HG03139 (cell line): ENCODE results near the gene SELENOH.

Source experiments
- ATAC-seq: cut with Tn5 transposase; IDR thresholded peaks from one replicate; pipeline ENCODE4 v1.9.1; 2021; ENCODE audit not compliant: unreplicated experiment

Gene SELENOH

DNA sequence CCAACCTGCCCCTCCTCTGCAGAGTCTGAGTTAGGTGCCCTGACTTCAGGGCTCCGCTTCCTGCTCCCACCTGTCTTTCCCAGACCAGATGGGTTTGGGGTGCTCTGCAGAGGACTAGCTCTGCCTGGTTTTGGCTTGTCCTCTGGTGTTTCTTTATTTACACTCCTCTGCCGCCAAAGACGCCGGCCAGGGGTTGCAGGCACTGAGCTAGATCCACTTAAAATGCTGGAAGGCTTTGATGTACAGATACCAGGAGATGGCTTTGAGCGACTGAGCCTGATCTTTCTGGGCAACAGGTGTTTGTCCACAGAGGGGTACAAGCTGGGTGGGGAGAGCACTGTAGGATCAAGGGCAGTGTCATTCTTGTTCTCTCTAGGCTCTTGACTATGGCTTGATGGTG, 3.9 kb downstream of the SELENOH start:
- no peak for ATAC-seq

DNA sequence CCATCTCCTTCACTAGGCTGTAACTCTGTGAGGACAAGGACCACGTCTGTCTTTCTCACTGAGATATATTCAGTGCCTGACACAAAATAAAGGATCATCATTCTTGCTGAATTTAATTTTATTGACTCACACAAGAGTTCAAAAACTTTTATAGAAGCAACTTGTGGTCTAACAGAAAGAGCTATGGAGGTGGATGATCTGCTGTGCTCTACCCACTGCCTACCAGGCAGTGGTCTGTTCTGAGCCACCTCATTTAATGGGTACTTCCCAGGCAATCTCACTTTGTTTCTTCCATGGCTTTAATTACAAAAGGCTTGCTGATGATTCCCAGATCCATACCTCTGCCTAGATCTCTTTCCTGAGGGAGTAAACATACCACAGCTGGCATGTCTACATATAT, 5.6 kb downstream of the SELENOH start:
- ATAC-seq: no peak

DNA sequence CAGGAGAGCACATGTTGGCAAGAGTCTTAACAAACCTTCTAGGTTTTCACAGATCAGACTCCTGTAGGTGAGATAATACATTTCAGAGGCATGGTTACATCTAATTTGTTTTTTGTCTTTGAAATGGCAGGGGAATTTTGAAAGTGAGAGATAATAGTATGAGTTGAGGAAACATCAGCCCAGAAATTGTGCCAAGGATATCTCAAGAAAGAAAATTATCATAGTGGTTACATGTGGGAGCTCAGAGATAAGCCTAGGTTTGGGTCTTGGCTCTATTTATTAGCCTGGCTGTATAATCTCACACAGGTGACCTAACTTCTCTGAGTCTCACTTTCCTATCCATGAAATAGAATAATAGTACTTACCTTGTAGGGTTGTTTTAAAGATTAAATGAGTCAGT, 9.9 kb downstream of the SELENOH start:
- no peak for ATAC-seq

DNA sequence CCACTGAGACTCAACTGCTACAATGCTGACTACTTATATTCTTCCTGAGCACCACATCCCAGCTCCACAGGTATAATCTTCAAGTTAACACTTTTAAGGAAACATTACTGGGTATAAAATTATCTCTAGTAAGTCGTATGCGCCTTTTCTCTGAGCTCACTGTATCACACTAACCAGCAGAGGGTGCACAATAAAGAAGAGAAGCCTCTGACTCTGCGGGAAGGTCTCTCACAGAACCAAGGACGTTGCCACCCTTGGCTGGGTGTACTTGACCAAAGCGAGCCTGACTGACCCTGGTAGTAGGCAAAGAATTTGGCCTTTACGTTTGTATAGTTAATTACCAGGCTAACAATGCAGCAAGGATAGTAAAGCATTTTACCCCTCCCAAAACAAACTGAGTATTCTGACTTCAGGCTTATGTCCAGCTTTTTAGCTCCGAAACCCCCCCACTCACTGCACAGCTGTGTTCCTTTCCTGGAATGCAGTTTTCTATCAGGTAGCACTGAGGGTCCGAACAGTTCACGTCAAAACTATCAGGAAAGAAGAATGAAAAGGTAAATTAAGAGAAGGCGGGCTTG, 10.5 kb downstream of the SELENOH start, which contains the start of gene BTBD18:
BTBD18 (minus strand) TSS at position 144 of the 578 bp plus-strand sequence. CDS start 631 bp downstream, outside the sequence.
- no peak for ATAC-seq

DNA sequence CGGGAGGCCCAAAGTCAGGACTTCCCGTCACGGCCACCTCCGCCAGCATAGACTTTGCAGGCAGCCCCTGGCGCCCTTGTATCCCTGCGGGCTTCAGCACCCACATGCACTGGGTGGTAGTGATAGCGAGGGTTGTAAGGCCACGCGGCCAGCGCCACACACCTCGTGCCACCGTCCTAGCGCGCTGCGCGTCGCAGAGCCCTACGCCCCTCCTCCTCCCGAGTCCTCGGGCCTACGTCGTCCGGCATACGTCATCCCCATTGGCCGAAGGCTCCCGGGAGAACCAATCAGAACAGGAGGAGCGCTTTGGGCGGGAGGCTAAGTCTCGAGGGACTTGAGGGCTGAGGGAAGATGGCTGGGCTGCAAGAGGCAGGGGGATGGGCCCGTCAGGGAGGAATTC, 11.7 kb downstream of the SELENOH start:
- ATAC-seq: no peak

DNA sequence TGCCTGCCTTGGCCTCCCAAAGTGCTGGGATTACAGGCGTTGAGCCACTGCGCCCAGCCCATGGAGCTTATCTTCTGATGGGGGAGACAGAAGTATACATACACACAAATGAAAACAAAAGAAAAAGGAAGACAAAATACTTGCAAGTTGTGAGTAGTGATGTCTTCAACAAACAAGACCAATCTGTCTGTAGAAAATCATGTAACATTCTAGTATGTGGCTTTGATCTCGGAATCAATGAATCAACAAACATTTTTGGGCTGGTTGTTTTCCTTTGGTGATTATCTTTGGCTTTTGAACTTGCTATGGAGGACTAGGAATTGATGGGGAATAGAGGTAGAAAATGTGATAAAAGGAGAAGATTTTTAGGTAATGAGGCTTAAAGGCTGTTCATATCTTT, 16.9 kb downstream of the SELENOH start:
- ATAC-seq: no peak

DNA sequence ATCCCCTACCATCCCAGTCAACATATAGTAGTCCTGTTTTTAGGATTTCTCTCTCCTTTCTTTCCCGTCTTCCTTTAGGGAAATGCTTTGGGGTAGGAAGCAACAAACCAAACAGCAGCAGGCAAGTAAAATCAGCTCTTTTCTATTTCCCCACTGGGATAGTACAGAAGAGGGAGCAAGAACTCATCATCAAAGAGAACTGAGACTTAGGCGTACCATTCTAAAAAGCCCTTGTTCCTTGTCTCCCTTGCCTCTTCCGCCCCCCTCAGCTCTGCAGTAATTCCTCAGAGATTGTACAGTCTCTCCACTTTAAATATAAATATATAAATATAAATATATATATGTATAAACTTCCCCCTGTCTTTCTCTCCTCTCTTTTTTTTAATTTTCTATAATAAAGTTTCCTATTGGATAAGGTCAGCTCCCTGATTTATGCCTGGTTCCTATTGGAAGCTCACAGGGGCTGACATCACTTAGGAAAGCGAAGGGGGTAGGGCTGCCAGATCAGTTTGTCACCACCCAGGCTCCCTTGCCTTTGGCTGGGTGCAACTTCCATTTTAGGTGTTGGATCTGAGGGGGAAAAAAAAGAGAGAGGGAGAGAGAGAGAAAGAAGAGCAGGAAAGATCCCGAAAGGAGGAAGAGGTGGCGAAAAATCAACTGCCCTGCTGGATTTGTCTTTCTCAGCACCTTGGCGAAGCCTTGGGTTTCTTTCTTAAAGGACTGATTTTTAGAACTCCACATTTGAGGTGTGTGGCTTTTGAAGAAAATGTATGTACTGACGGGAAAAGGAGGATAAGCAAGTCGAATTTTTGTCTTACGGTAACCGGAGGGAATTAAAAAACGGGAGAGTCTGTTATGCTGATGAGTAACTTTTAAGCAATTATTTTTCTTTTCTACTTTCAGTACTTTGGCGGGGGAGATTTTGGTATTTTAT, 20.3 kb downstream of the SELENOH start, which contains the start of gene CTNND1:
CTNND1 (plus strand) TSS at position 502 of the 934 bp plus-strand sequence. CDS start 29,677 bp downstream, outside the sequence.
- ATAC-seq: peak; percentile 95

DNA sequence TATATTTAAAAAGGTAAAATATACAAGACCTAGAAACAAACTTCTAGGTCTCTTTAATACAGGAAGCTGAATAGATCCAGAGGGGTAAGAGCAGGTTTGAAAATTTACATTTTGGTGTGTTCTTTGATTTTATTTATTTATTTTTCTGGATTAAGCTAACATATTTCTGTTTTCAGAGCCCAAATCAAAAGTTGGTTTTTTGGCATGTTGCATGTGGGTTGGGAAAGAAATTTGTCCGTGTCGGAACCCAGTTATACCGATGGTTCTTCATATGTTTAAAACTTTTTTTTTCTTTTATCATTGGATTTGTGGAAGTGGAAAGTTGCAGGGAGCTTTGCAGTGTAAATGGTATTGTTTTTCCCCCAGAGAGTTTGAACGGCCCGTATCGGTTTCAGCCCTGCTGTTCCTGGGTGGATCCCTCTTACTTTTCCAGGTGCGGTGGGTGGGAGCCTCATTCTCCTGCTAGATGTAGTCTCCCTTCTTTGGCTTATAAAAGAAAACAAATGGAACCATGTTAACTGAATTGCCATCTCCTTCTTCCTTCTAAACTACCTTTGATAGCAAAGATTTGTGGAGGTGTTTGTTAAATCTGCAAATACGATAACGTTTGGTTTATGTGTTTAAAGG, 21.1 kb downstream of the SELENOH start:
- no peak for ATAC-seq

DNA sequence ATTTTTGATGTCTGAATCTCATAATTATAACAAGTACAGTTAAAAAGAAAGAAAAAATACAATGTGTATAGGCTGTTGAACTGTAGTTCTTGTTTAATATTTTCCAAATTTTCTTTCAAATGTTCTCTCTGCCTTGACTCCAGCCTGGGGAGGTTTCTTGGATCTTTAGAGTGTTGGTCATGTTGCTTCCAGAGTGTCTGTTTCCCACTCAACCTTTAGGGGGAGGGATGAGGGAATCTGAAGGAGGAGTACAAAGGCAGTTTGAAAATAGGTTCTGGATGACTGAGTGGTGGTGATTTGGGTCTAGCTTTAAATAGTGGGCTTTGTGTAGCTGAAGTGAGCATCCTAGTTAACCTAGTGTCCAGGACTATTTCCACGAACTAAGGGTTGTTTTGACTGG, 22.3 kb downstream of the SELENOH start:
- no peak for ATAC-seq

DNA sequence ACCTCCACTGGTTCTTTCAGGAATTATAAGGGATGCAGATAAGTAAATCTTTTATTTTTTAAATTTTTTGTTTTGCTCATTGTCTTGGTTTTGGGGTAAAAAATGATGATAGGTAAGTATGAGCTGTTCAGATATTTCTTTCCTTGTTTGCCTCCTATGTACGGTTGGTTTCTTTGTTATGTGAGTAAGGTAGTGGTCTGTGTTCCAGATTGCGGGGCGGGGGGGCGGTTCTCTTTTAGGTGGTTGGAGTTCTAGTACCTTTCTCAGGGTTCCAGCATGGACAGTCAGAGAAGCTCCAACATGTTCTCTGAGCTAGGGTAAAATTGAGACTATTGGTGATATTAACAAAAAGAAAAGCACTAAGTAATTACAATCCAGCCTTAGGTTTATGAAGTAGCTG, 22.7 kb downstream of the SELENOH start:
- no peak for ATAC-seq

DNA sequence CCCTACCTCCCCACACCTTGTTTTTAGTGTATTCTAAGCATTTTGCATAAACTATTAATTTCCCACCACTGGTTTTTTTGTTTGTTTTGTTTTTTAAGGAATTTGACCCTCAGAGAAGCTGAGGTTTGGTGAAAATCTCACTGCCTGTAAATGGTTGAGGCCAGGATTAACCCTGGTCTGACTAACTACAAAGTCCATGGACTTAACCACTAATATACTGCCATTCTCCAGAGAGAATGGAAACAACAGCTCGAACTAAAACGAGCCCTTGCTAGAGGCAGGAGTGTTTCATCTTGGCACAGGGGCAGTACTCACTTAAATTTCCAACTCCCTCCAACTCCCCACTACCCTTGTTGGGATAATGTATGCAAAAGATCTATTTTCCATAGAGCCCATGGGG, 23.3 kb downstream of the SELENOH start:
- ATAC-seq: no peak

DNA sequence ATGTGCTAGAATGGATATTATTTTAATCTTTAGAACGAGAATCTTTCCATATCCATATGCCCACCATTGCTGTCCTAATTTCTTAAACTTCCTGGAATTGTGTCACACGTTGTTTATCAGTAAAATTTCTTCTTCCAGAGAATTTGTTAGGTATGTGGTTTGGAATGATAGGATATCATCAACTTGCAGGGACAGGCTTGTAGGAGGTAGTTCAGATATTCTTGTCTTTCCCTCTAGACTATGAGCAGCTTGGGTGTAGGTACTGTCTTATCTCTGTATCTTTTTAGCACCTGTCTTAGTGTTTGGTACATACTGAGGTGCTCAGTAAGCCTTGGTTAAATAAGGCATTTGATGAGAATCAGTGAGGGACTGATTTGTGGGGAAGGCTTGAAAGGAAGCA, 23.7 kb downstream of the SELENOH start:
- ATAC-seq: no peak

DNA sequence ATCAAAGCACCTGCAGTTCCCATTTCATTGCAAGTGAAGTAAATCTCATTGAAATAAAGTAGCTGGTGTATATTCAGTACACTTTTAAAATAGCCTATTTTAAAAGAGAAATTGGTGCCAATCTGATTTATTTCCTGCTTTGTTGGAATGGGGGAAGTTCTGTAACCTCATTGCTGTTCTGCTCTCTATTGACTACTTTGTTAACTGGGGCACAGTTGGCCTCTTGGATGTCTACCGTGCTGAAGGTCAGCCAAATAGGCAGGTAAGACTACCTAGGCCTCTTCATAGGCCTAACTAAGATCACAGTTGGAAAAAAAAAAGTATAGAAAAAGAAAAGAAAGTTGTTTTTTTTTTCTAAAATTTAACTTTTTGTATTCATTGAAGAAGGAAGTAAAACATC, 29.5 kb downstream of the SELENOH start:
- no peak for ATAC-seq

DNA sequence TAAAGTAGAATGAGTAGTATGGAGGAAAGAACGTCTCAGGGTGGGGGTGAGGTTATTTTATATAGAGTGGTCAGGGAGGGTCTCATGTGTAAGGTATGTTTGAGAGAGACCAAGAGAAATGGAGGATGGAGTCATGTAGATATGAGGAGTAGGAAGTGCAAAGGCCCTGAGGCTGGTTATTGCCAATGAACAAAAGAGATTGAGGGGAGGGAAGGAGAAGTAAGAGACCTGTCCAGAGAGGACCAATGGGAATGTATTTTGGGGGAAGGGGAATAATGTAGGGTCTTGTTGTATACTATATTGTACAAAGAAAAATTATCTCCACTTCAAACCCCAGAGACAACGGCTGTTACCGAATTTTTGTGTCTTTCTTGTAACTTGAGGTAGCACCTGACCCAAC, 30.1 kb downstream of the SELENOH start:
- no peak for ATAC-seq

DNA sequence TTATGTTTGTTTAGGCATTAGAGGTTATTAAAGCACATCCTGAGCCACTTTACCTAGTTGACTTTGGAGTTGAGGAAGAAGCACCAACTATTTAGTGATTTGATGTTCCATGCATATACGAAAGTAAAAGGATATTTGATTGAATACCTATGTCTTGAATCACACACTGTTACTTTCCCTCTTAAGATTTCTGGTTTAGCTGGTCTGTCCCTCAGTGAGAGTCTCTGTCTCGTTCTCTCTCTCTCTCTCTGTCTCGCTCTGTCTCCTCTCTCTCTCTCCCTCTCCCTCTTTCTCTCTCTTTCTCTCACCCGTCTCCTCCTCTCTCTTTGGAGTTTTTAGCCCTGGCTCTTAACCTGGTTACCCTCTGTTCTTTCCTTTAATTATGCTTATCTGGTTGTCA, 31.3 kb downstream of the SELENOH start:
- no peak for ATAC-seq

DNA sequence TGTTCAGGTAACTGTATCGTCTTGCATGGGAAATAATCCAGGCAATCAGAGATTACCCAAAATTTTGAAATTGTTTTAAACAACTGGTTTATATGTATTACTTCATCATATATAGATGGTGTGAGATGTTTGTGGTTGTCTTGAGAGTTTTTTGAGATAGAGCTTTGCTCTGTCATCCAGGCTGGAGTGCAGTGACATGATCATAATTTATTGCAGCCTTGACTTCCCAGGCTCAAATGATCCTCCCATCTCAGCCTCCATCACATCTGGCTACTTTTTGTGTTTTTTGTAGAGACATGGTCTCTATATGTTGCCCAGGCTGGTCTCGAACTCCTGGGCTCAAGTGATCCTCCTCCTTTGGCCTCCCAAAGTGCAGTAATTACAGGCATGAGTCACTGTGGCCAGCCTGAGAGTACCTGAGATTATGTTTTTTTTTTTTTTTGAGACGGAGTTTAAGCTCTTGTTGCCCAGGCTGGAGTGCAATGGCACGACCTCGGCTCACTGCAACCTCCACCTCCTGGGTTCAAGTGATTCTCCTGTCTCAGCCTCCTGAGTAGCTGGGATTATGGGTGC, 31.8 kb downstream of the SELENOH start:
- no peak for ATAC-seq

DNA sequence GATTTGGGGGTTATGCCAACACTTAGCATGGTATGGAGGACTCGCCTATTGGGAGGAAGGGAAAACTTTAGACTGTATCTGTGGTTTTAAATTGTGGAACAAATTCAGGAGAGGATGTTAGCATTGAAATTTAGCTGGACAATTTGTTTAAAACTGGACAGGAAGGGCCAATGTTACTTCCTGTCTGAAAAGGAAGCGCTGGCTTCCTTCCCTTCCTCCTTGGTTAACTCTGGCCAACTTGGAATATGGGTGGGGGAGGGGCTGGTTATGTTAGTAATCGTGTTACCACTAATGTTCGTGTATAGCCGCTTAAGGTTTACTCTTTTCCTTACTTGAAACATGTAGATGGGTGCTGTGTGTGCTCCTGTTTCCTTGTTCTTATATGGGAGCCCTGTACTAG, 34.2 kb downstream of the SELENOH start:
- no peak for ATAC-seq

DNA sequence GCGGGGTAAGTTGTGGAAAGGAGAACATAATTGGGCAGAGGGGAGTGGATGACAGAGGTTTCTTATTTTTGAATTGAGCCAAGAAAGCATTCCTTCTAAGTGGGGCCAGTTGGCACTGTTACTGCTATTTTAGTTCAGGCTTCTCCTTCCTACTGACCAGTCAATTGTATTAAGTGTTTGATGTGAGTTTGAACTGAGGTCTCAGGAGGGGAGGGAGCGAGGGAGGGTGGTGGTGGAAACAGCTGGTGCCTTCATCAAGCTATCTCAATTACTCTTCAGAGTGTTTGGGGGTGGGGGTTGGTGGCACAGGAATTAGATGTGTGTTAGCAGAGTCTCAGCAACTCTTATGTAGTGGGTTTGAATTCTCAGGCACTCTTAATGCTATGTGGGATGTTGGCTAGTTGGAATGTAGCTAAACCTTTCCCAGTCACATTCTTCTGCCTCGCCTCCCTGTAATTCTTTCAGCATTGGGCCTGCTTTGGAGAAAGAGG, 34.8 kb downstream of the SELENOH start:
- no peak for ATAC-seq

DNA sequence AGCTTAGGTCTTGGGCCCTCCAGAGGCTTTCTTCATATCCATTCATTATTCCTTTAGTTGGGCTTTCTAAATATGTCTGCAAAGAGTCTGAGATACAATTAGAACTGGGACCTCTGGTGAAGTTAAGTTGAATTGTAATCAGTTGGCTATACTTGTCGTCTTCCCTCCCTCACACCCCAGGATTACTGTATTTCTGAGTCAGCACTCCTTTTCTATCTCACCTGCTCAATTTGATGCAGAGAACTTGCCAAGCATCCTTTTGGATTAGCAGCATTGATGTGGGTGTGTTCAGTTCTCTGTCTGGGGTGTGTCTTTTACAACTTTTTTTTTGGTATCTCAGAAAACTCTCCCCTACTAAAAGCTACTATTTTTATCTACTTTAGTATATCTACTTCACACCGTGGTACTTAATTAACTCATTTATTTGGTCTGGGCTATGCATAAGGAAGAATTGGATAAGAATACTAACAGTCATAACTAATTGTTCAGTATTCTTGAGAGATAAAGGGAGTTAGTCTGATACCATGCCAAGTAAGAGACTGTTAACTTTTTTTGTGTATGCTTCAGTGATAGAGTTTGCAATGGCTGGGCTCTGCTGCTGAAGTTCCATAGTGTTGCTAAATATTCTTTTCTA, 35.4 kb downstream of the SELENOH start:
- ATAC-seq: no peak

DNA sequence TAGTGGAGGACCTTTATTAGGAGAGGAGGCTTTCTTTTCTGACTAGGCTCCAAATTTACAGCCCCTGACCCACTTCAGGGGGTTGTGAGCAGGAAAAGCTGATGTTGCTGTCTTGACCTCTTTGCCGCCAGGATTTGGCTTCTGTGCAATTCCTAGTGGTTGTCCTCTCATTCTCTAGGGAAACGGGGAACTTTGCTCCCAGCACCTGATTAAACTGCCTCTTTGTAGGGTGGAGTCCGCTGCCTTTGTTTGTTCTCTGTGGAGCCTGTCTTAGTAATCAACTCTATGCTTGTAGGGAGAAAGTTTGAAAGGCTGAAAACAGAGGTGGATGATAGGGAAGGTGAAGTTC, 36.7 kb downstream of the SELENOH start:
- no peak for ATAC-seq
